Measurements from ENCODE around the gene CPNE8.

GRCh38 chr12:38628288-38628687 lies 277.1 kb downstream of the CPNE8 start:
- no peak for TF ChIP-seq CTCF (IDR thresholded peaks at IDR 0.05)
- TF ChIP-seq POLR2A (IDR thresholded peaks at IDR 0.05) = no peak
